Activated CD8-positive, alpha-beta memory T cell treated with anti-CD3 and anti-CD28 coated beads for 1 hour (primary cell): ENCODE data around the gene MPL.
"Not testable (repeated sequence)": the region's sequence is repeated elsewhere in the genome, so short reads cannot be mapped to it uniquely, and the experiment has no call there.

Experiments
- DNase-seq, 2 donors: peaks; one replicate each; pipeline ENCODE4 v3.0.0-alpha.2; 2020; ENCODE audit warnings: low read depth in 1 of 2; ENCODE audit errors: extremely low read depth in 1 of 2

Gene MPL

GRCh38 chr1:43369779-43370178, 32.2 kb downstream of the MPL start:
- not testable (repeated sequence) for DNase-seq

DNA sequence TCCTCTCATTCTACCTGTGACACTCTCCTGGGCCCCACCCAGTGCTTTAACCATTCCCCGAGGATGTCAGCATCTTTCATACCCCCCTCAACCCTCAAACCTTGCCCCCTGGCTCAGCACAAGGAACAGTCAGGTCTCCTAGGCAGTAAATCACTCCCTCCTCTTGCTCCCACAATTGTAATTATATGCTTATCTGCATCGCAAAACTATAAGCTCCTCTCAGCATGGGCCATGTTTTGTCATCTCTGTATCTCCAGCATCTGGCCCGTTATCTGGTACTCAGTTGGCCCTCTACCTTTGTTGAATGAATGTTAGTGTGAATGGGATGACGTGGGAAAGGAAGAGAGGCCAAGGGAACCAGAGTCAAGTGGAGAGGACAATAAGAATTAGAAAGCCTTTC, 32.9 kb downstream of the MPL start:
- DNase-seq, result no peak

GRCh38 chr1:43372172-43372571, 34.6 kb downstream of the MPL start:
- DNase-seq, result no peak

DNA sequence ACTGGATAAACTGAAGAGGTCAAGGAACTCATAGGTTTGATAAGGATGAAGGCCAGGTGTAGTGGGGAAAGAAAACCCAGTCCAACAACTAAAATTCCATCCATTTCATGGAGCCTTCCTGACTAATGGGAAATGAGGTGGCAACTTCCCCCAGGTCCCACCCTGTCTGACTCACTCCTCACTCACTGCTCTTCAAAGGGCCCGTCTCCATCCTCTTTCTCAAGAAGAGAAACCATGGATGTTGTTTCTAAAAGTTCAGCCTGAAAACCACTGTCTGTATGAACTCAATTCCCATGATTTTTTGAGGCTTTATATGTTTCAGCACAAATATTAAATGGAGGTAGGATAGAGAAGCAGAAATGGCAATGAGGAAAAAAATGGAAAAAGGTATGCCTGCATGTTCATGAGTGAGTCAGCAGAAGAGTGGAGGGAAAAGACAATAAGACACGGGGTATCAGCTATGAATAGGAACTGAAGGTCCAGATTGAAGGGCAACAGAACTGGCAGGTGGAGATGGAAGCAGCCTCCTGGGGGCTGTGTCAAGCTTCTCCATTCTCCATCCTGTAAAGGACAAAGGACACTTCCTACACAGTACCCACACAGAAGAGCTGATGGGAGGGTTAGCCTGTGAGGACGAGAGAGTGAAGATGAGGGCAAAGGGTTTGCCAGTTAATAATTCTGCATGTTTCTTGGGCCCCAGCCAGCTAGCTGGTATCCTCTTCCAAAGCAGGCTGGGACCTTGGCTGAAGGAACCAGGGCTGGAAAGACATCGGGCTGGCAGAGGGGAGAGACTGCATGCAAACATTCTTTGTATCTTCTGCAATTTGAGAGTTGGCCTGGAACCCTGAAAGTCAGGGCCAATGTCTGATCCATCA, 35.7 kb downstream of the MPL start:
- no peak for DNase-seq

- DNase-seq, result no peak
These were observed 39.2 kb downstream of the MPL start for GRCh38 chr1:43376723-43377235.

DNA sequence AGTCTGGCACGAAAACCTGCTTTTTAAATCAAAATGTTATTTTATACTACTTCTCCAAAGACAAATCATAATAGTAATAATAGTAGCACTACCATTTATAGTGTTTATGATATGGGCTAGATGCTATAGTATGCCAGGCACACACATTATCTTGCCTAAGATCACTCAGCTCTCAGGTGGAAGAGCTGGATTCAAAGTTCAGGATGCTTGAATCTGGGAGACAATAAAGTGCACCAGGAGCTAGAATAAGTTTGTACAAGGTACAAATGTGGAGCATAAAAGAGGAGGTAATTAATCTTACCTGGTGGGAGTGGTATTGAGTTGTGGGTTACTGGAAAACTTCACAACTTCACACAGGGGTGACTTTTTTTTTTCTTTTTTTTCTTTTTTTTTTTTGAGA, 40.2 kb downstream of the MPL start:
- no peak for DNase-seq

- no peak for DNase-seq
These were observed 41.9 kb downstream of the MPL start for GRCh38 chr1:43379476-43379875.

GRCh38 chr1:43381612-43382011, 44.0 kb downstream of the MPL start:
- DNase-seq, result no peak

DNA sequence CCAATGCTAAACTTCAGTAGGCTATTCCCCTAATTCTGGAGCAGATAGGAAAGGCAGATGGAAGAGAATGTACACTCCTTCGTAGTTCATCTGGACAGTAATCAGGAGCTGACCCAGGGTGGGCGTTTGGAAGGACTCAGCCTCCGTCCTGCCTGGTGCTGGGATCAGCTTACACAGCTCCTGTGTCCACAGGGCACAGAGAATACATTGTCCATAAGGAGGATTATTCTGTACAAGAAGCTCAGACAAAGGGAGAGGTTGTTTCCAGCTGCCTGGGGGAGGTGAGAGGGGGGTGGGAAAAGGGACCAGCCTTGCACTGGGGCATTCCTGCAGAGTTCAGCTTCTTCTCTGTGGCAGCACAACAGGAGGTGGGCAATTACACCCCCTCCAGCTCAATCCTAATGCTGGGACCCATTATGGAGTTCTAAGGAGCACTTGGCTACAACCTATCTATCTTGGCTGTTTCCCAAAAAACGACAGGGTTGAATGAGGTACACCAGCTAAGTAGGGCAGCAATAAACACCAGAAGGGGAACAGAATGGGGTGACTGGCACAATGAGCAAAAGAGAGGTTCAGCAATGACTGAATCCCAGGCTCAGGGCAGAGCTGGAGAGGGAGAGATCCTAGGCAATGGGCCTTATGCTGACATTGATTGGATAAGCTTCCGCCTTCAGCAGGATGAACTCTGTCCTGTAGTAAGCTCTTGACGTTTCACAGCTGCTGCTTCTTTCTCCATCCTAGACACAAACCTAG, 44.6 kb downstream of the MPL start:
- DNase-seq, result no peak

- DNase-seq, result no peak
These were observed 45.8 kb downstream of the MPL start for GRCh38 chr1:43383449-43383848.

GRCh38 chr1:43386676-43387075, 49.1 kb downstream of the MPL start:
- DNase-seq, result no peak

DNA sequence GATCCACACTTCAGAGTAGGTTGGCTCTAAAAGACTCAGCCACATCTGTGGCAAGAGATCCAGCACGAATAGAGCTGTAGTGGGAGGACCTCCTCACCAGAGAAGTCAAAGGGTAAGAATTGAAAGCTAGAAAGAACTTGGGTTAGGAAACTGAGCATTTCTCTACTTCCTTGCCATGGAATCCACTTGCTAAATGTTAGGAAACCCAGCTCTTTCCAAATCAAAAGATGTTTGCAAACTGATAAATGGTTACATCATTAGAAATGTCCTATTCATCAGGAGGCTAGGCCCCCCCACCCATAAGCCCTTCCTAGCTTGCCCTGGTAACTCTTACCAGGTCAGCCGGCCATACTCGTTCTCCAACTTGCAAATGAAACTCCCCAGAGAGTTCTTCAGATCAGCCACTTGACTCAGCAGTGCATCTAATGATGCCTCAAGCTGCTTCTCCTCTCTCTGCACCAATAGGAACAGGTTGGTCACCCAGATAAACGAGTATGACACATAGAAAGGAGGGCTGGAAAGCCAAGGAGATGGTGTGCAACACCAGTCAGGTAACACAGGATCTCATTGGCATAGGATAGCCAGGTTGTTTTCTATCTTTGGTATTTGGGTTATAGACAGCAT, 50.5 kb downstream of the MPL start:
- DNase-seq, result no peak

DNA sequence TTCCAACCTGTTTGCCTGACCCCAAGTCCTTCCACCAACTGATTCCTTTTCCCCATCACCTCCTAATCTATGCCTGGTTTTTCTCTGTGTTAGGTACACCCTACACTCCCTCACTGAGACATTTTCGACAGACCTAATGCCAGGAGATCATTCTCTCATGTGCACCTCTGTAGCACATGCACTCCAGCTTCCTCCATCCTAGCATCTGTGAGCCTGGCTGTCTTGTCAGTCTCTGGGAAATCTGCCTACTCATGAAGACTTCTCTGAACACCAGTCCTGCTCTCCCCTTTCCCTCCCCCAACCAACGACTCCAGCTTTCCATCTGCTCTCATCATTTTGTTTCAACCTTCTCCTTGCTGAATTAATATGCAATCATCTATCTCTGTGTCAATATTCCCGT, 51.0 kb downstream of the MPL start:
- DNase-seq, result no peak

- DNase-seq, result peak; percentile 83 to 85
These were observed 52.0 kb downstream of the MPL start, which contains the start of the genes MED8 and SZT2 for GRCh38 chr1:43389326-43390313. MED8 (minus strand) TSS chr1:43389800; CDS start chr1:43389764, 36 bp downstream. SZT2 (plus strand) TSS chr1:43389899; CDS start chr1:43389969, 70 bp downstream.

- DNase-seq, result no peak
These were observed 55.1 kb downstream of the MPL start for GRCh38 chr1:43392702-43393101.

- no peak for DNase-seq
These were observed 57.9 kb downstream of the MPL start for GRCh38 chr1:43395523-43395922.

DNA sequence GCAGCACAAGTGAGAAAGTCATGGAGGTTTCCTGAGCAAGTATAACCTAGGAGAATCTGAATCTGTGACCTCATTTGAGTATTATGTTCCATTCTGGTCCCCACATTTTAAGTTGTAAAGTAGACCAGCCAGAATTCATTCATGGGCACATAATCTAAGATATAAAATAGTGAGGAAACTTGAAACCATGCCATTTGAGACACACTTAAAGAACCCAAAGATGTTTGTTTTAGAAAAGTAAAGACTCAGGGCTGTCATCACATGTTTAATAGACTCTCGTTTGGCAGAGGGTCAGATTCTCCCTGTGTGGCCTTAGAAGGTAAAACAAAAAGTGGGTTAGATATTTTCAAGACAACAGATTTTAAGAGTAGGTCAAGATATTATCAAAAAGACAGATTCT, 58.4 kb downstream of the MPL start:
- no peak for DNase-seq

DNA sequence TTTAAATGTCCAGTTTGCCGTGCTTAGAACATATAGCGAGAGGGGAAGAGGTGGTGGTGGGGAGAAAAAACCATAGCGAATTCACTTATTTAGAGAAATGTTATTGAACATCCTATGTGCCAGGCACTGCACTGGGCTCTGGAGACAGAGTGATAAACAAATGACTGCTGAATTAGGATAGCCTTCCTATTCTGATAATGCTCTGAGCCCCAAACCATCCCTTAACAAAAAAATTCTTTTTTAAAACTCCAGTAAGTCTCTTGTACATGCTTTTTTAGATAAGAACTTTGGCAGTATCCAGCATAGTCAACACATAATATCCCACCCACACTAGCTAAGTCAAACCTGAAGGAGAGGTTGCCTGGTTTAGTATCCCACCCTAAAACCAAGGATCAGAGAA, 60.6 kb downstream of the MPL start:
- no peak for DNase-seq

GRCh38 chr1:43400441-43400840, 62.8 kb downstream of the MPL start:
- not testable (repeated sequence) for DNase-seq
